ENCODE results near the gene ZBTB40.

DNA sequence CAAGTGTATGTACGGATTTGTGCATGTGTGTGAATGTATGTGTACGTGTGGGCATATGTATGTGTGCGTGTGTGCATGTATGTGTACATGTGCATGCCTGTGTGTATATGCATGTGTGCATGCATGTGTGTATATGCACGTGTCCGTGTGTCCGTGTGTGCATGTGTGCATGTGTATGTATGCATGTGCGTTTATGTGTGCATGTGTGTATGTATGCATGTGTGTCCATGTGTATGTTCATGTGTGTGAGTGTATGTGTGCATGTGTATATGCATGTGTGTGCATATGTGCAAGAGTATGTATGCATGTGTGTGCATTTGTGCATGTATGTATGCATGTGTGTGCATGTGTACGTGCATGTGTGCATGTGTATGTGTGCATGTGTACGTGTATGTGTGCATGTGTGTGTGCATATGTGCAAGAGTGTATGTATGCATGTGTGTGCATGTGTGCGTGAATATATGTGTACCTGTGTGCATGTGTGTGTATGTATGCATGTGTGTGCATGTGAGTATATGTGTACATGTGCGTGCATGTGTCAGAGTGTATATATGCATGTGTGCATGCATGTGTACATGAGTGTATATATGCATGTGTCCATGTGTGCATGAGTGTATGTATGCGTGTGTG lies 127.2 kb downstream of the ZBTB40 start:
- TF ChIP-seq, protein P1, sequence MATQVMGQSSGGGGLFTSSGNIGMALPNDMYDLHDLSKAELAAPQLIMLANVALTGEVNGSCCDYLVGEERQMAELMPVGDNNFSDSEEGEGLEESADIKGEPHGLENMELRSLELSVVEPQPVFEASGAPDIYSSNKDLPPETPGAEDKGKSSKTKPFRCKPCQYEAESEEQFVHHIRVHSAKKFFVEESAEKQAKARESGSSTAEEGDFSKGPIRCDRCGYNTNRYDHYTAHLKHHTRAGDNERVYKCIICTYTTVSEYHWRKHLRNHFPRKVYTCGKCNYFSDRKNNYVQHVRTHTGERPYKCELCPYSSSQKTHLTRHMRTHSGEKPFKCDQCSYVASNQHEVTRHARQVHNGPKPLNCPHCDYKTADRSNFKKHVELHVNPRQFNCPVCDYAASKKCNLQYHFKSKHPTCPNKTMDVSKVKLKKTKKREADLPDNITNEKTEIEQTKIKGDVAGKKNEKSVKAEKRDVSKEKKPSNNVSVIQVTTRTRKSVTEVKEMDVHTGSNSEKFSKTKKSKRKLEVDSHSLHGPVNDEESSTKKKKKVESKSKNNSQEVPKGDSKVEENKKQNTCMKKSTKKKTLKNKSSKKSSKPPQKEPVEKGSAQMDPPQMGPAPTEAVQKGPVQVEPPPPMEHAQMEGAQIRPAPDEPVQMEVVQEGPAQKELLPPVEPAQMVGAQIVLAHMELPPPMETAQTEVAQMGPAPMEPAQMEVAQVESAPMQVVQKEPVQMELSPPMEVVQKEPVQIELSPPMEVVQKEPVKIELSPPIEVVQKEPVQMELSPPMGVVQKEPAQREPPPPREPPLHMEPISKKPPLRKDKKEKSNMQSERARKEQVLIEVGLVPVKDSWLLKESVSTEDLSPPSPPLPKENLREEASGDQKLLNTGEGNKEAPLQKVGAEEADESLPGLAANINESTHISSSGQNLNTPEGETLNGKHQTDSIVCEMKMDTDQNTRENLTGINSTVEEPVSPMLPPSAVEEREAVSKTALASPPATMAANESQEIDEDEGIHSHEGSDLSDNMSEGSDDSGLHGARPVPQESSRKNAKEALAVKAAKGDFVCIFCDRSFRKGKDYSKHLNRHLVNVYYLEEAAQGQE (IDR thresholded peaks at IDR 0.05): no peak
- TF ChIP-seq CTCF (IDR thresholded peaks at IDR 0.05; ENCODE audit: low read depth, low read length, missing input control) (no peak), SP1 (IDR thresholded peaks at IDR 0.05) (no peak), JUND (IDR thresholded peaks at IDR 0.05) (no peak)
